HEK293T (cell line): Measurements from ENCODE around the gene STK24.

Experiments used
- CTCF ChIA-PET: fragments of 350-600 bp; formaldehyde crosslinking; extraction: SDS; loops from one replicate; lab custom pipeline; 2021; ENCODE audit warnings: antibody characterized with exemption, inconsistent platforms; lab: Yijun Ruan, JAX
- POLR2A ChIA-PET: fragments of 350-600 bp; formaldehyde crosslinking; extraction: SDS; loops from one replicate; lab custom pipeline; 2020; ENCODE audit warnings: antibody characterized with exemption, inconsistent platforms; lab: Yijun Ruan, JAX
- DNase-seq: peaks from one replicate; pipeline ENCODE4 v3.0.0; 2012; ENCODE audit warnings: mixed read lengths; ENCODE audit errors: extremely low spot score
- ARNT ChIP-seq: fragments of 450-650 bp; IDR thresholded peaks from 2 replicates; pipeline ENCODE4 v1.6.1; 2017; ENCODE audit warnings: mild to moderate bottlenecking
- BHLHE40 ChIP-seq: fragments of 450-650 bp; IDR thresholded peaks from 2 replicates; pipeline ENCODE4 v1.6.1; 2016; ENCODE audit warnings: mild to moderate bottlenecking, moderate library complexity, borderline replicate concordance
- CTBP1 ChIP-seq: fragments of 450-650 bp; IDR thresholded peaks from 2 replicates; pipeline ENCODE4 v1.6.1; 2016; ENCODE audit warnings: borderline replicate concordance
- ELF4 ChIP-seq: fragments of 450-650 bp; IDR thresholded peaks from 2 replicates; pipeline ENCODE4 v1.6.1; 2017; ENCODE audit warnings: antibody characterized with exemption
- FOXA1 ChIP-seq: fragments of 450-650 bp; IDR thresholded peaks from 2 replicates; pipeline ENCODE4 v1.6.1; 2016; ENCODE audit warnings: mild to moderate bottlenecking
- FOXK2 ChIP-seq: fragments of 450-650 bp; IDR thresholded peaks from 2 replicates; pipeline ENCODE4 v1.6.1; 2016; ENCODE audit warnings: mild to moderate bottlenecking
- FOXM1 ChIP-seq: fragments of 450-650 bp; IDR thresholded peaks from 2 replicates; pipeline ENCODE4 v1.6.1; 2017; ENCODE audit warnings: mild to moderate bottlenecking, borderline replicate concordance
- HDGF ChIP-seq: fragments of 450-650 bp; IDR thresholded peaks from 2 replicates; pipeline ENCODE4 v1.6.1; 2017; ENCODE audit warnings: antibody characterized with exemption, borderline replicate concordance
- L3MBTL2 ChIP-seq: fragments of 450-650 bp; conservative IDR thresholded peaks from 2 replicates; pipeline ENCODE4 v1.6.1; 2016; ENCODE audit warnings: mild to moderate bottlenecking
- LEF1 ChIP-seq: fragments of 450-650 bp; IDR thresholded peaks from 2 replicates; pipeline ENCODE4 v1.6.1; 2017; ENCODE audit warnings: mild to moderate bottlenecking, borderline replicate concordance
- NFRKB ChIP-seq: fragments of 450-650 bp; IDR thresholded peaks from 2 replicates; pipeline ENCODE4 v1.6.1; 2016; ENCODE audit warnings: mild to moderate bottlenecking, moderate library complexity
- SP1 ChIP-seq: fragments of 450-650 bp; IDR thresholded peaks from 2 replicates; pipeline ENCODE4 v1.6.1; 2017
- SUZ12 ChIP-seq: fragments of 450-650 bp; IDR thresholded peaks from 2 replicates; pipeline ENCODE4 v1.6.1; 2016; ENCODE audit warnings: mild to moderate bottlenecking
- TARDBP ChIP-seq: fragments of 450-650 bp; IDR thresholded peaks from 2 replicates; pipeline ENCODE4 v1.6.1; 2016
- ZNF384 ChIP-seq: fragments of 450-650 bp; IDR thresholded peaks from 2 replicates; pipeline ENCODE4 v1.6.1; 2016
- TF ChIP-seq, protein P1 (sequence below): fragments of 450-650 bp; IDR thresholded peaks from 2 replicates; pipeline ENCODE4 v1.6.1; 2016

Gene STK24

DNA sequence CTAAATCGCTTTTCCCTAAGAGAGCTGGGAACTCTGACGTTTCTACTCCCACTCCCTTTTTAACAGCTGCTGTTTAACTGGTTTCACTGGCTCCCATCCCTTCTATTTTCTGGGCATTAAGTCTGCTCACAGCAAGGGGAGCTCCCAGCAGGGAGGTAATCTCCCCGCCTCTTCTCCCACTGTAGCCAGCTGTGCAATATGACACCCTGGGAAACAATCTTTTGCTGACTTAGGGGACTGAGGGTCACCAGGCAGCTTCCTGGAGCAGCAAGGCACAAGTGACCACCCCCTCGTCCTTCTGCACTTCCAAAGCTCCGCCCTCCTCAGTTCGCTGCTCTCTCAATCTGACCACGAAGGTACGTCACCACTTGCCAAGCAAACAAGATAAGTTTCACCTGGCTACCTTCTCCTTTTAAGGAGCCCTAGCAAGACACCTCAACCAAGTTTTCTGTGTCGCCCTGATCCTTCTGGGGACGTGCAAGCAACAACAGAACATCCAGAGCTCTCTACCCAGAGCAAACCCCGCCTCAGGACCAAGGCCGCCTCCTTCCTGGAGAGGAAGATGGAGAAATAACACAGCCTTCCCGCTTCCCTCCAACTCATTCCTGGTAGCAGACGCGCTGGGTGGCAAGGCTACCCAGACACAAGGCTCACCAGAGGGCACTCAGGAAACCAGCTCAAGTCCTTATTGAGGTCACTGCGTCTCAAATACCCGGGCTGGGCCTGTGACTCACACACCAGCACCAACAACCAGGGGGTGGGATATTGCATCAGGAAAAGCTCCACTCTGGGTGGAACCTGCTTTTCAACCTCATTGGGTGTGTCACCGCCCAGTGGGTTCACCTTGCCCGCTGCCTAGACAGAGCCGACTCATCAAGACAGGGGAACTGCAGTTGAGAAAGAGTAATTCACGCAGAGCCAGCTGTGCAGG is 92.4 kb downstream of the STK24 start:
- peak; percentile 45 for DNase-seq
- CTCF ChIA-PET: interaction anchor here (1.1 to 4.4 kb wide), 3 partner anchors 18 to 168 kb away, joined by 4 to 15 read pairs (median 8); no protein-coding TSS in a partner anchor
- TF ChIP-seq ELF4 (no peak), NFRKB (no peak), TARDBP (no peak), SUZ12 (no peak), LEF1 (no peak), ARNT (no peak), SP1 (no peak), FOXK2 (no peak), ZNF384 (no peak), CTBP1 (no peak), FOXM1 (no peak), BHLHE40 (no peak)

DNA sequence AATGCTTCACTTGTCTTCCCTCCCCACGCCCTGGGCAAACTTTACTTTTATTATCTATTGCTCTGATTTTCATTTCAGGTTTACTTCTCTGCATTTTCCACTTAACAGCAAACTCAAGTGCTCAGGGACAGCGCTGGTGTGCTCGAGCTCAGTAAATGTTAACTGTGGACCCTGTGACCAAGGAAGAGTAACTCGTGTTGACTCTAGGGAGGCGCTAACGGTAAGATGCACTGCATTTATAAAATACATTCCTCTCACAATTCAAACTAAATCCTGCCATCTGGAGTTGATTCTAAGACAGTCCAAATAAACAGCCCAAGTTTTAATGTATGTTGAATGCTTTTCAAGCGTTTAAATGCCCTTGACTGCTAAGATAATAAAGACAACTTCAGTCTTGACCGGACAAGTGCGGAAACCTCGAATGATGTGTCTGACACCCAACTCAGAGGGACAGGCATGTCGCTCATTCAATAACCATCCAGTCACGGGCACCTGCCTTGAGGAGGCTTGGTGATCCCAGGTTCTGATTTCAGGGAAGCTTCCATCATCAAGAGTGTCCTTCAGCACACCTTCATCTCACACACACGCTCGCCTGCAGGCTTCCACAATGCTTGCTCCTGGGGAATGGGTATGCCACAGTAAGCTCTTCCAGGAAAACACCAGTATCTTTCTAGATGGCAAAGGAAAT is 93.2 kb downstream of the STK24 start:
- ChIA-PET CTCF (interaction anchor here (1.0 to 4.4 kb wide), 4 partner anchors 17 to 169 kb away, joined by 3 to 15 read pairs (median 6); no protein-coding TSS in a partner anchor), POLR2A (interaction anchor here (1.4 to 1.6 kb wide), 3 partner anchors 11 to 45 kb away, joined by 3 to 7 read pairs (median 4); no protein-coding TSS in a partner anchor)
- DNase-seq: no peak
- TF ChIP-seq ZNF384 (no peak), TARDBP (no peak), FOXA1 (no peak), NFRKB (no peak), ARNT (no peak), FOXM1 (no peak), SP1 (no peak), SUZ12 (no peak), LEF1 (no peak), ELF4 (no peak), L3MBTL2 (no peak)

More for the DNA sequence above, 92.4 kb downstream of the STK24 start:
- POLR2A ChIA-PET: interaction anchor here (1.4 to 1.6 kb wide), 3 partner anchors 10 to 44 kb away, joined by 3 to 7 read pairs (median 4); no protein-coding TSS in a partner anchor

DNA sequence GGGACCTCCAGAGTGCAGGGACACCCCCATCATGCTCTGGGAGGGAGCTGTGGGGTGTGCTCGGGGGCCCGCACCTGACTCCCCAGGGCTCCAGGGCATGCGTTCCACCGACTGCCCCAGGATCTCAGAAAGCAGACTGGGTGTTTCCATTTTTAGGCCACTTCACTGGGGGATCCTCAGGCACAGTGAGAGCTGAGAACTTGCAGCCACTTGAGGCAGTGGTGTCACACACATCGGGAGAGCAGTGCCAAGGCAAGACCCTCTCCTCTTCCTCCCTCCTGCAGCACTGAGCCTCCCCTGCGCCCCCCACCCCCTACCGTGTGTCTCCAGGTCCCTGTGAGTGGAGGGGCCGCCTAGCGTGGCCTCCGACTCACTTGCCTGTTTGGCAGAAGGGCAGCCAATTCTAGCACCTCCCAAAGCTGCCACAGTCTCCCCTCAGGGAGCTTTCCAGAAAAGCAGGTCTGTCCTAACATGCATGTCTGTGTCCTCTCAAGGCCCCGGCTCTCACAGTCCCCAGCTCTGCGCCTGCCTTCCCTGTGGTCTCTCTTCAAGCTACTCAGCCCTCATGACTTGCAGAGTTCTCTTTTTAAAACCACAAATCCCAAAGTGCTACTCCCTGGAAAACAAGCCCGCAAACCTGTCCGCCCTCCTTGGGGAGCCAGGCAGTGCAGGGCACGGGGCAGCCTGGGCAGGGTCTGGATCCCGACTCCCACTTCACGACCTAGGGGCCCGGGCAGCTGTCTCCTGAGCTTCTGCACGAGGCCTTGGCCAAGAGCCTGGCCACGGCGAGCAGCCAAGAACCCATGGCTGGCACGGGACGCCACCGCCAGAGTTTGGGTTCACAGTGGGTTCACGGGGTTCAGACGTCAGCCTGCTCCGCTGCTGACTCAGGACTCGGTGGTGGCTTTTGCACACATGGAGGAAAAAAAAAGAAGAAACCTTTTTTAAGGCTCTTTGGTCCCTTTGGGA is 94.1 kb downstream of the STK24 start:
- CTCF ChIA-PET: interaction anchor here (0.7 to 4.4 kb wide), 5 partner anchors 21 to 1541 kb away, joined by 3 to 15 read pairs (median 4); no protein-coding TSS in a partner anchor
- DNase-seq: no peak
- POLR2A ChIA-PET: interaction anchor here (0.8 kb wide), 1 partner anchor 100 kb away, joined by 3 read pairs; no protein-coding TSS in a partner anchor
- TF ChIP-seq CTBP1 (no peak), TARDBP (no peak), ARNT (no peak), NFRKB (no peak), BHLHE40 (no peak), ELF4 (no peak), HDGF (no peak), SP1 (no peak), FOXK2 (no peak), FOXA1 (no peak), L3MBTL2 (no peak), LEF1 (no peak), ZNF384 (no peak), SUZ12 (no peak), FOXM1 (no peak)
- TF ChIP-seq, protein P1, sequence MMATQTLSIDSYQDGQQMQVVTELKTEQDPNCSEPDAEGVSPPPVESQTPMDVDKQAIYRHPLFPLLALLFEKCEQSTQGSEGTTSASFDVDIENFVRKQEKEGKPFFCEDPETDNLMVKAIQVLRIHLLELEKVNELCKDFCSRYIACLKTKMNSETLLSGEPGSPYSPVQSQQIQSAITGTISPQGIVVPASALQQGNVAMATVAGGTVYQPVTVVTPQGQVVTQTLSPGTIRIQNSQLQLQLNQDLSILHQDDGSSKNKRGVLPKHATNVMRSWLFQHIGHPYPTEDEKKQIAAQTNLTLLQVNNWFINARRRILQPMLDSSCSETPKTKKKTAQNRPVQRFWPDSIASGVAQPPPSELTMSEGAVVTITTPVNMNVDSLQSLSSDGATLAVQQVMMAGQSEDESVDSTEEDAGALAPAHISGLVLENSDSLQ: no peak

DNA sequence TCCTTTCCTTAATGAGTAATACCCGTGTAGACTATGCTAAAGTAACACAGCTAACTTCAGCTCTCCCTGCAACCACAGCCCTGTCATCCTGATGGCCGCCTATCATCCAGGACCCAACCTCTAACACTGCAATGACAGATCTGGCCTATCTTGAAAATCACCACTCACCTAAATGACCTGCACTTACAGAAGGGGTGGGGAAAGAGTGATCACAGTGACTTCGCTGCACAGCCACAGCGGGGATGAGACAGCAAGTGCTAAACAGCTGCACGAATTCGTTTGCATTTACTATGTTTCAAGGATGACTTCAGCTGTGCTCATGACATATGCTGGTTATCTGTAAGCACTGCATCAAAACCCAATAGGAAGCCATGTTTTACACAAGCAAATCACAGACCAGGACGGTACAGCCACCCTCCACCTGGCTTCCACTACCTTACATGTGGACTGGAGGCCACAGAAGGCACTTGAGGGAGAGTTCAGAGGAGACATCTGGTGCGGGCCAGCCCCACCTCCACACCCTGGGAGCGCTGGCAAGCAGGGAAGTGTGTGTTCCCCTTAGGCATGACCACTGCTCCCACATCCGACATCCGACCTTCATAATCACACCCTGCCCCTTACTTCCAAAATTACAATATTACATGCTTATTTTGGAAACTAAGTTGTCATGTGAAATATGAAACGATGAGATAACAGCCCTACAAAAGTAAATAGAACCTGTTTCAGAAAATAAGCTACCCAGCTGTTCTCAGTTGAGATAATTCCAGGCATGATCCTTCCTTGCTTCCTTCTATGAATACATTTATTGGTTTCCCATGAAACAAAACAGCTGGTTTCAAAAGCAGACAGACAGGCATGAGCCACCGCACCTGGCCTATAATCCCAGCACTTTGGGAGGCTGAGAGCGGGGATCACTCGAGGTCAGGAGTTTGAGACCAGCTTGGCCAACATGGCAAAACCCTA is 95.7 kb downstream of the STK24 start:
- ChIA-PET CTCF (interaction anchor here (0.6 to 4.4 kb wide), 4 partner anchors 19 to 172 kb away, joined by 3 to 15 read pairs (median 4); no protein-coding TSS in a partner anchor), POLR2A (no interaction called here)
- DNase-seq: no peak
- TF ChIP-seq L3MBTL2 (no peak), ARNT (no peak), HDGF (no peak), ZNF384 (no peak)

DNA sequence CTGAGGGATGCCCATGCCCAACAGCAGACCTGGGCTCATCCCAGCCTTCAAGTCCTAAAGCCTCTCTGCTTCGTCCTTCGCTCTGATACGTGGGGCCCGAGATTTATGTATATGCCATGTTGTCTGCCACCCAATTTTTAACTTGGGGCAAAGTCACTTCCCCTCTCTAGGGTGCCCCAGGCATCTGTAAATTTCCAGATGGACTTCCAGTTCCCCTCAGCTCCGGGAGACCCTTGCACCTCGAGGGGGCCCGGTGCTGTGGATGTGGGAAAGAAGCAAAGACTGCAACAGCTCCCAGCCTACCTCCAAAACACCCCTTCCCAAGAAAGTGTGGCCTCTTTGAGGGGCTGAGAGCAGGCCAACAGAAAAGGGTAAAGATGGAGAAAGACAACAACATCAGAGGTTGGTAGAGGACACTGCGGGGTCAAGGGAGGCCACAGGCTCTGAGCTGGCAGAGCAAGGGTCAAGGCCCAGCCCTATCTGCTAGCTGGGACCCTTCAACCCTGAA is 97.4 kb downstream of the STK24 start:
- ChIA-PET POLR2A (no interaction called here), CTCF (no interaction called here)
- DNase-seq: no peak
- no peak for TF ChIP-seq SP1
- TF ChIP-seq, protein P1: no peak
- TF ChIP-seq ELF4: no peak
